ENCODE data around the gene KRIT1. TPM values are rescaled to one million over a fixed set of nuclear protein-coding genes. Genes with fewer than 3 reads are reported as not detected.

KRIT1 gene
- total RNA-seq, 1 donor from 2014 or later = 67.0 TPM

DNA sequence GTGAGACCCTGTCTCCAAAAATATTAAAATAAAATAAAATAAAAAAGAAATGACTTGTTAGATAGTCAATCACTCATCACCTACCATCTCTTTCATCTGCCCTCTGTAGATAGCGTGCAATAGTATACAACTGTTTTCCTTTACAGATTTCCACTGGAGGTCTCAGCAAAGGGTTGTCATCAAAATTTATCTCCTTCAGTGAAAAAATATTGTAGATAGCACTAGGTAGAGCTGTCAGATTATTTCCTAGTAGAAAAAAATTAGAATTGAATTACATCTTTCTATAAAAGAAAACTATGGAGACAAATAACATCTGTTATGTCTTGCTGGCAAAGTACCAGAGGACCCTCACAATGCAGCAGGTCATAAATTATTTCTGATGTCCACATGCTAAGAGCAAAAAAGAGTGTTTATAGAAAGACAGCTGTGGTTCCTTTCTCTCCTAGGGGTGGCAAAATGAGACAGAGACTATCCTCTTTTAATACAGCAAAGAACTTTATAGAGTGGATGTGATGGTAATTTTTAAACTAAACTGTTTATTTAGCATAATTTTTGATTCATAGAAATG is 95.2 kb downstream of the KRIT1 start:
- DNase-seq = no peak

DNA sequence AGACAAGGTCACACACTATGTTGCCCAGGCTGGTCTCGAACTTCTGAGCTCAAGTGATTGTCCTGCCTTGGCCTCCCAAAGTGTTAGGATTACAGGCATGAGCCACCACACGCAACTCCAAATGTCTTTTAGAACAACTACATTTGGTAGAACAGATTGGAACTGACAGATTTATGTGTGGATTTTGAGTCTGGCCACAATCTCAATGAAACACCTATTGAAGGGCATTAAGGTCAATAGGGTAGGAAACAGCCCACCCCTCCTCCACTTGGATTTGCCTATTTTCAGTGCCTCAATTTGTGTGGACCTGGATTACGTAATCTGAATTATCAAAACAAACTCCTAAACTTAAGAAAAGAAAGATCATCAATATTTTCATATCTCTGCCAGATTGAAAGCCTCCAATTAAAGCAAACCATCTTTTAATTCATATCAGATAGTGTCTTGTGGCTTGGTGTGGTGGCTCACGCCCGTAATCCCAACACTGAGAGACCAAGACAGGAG is 95.9 kb downstream of the KRIT1 start:
- no peak for DNase-seq

Other genes starting within 250 kb of the KRIT1 start
- gene CYP51A1, start 111.4 kb downstream of the KRIT1 start, total RNA-seq = 183 and 218 TPM in 2 replicates
- gene LRRD1, start 66.8 kb downstream of the KRIT1 start, total RNA-seq = under 0.01 TPM in 1 of 2 replicates, not detected in the other
- gene ANKIB1, start 60 bp upstream of the KRIT1 start, total RNA-seq = 41.3 and 43.7 TPM in 2 replicates
- 17.1 and 19.1 TPM in 2 replicates for gene GATAD1, start 201.6 kb upstream of the KRIT1 start, total RNA-seq
- gene ERVW-1, start 232.0 kb upstream of the KRIT1 start, total RNA-seq = not detected in 2 replicates

Measured in dermis blood vessel endothelial cell (primary cell).